Ascending aorta (tissue), 2 donors: Measurements from ENCODE around the gene TRERF1. TPM values are rescaled to one million over a fixed set of nuclear protein-coding genes. Genes with fewer than 3 reads are reported as not detected.

ENCODE experiments used
- DNase-seq, 2 donors: peaks; one replicate each; pipeline ENCODE4 v3.0.0-alpha.2; 2019; ENCODE audit warnings: low spot score in 2 of 2
- H3K27ac ChIP-seq, 2 donors: fragments of 200-600 bp; sonication (generic); one replicate each; pipeline ENCODE4 v1.5.1; 2016 to 2017; ENCODE audit warnings: mild to moderate bottlenecking in 1 of 2
- H3K27me3 ChIP-seq: fragments of 200-600 bp; sonication (generic); one replicate; pipeline ENCODE4 v1.5.1; 2017
- H3K36me3 ChIP-seq, 2 donors: fragments of 200-600 bp; sonication (generic); one replicate each; pipeline ENCODE4 v1.5.1; 2016
- H3K4me1 ChIP-seq, 2 donors: fragments of 200-600 bp; sonication (generic); one replicate each; pipeline ENCODE4 v1.5.1; 2016 to 2017; ENCODE audit warnings: mild to moderate bottlenecking in 1 of 2
- H3K4me3 ChIP-seq, 2 donors: fragments of 200-600 bp; sonication (generic); one replicate each; pipeline ENCODE4 v1.5.1; 2016 to 2017; ENCODE audit warnings: mild to moderate bottlenecking in 1 of 2
- H3K9me3 ChIP-seq, 2 donors: fragments of 200-600 bp; sonication (generic); one replicate each; pipeline ENCODE4 v1.5.1; 2016
- CTCF ChIP-seq, 3 experiments: fragments of 200-600 bp in 2 of 3; fragments of 450-650 bp in 1 of 3; sonication (generic) in 2 of 3; IDR thresholded peaks; one replicate each; pipeline ENCODE4 v1.5.1; 2016 to 2019; ENCODE audit warnings: antibody characterized with exemption in 3 of 3, mild to moderate bottlenecking in 1 of 3, moderate library complexity in 1 of 3
- intact Hi-C: fragments of 100-400 bp; cut with DNase I; formaldehyde crosslinking; loops from one replicate; pipeline ENCODE4 v1.15.1; 2023
- total RNA-seq: library from RNA; depleted of rRNA; stranded (reverse); fragments of >200 nt; gene quantifications from one replicate; pipeline ENCODE4 v1.1.0, GENCODE V29; 2016

The TRERF1 gene
- total RNA-seq, 1 donor from 2014 or later = 34.1 TPM

DNA sequence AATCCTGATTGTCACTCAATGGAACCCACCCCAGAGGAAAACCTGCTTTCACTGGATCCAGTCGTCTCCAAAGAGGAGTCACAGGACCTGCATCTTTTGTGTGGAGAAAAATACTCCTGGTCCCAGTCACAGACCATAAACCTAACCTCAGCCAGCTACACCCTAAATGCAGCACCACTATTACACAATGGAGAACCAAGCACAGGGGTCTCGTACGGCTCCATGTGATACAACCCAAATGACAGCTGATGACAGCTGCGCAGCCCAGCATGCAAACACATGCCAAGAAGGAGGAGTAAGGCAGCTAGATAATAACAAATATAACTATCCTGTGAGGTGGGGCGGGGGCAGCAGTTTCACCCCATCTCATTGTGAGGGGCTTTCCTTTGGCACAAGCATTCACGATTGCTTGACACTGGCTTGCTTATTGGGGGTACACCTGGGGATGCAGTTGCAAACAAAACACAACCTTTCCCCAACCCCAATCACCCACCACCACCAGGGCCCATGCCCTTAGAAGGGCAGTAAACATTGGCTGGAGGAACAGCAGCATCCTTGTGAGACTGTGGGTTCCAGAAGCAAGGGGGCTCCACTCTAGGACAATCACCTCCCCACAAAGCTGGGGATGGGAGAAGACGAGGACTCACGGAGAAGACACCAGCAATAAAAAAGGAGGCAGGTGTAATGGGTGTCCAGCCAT is 51.5 kb downstream of the TRERF1 start:
- TF ChIP-seq CTCF (IDR thresholded peaks at IDR 0.05) = no peak
- intact Hi-C loops = no loop called here

DNA sequence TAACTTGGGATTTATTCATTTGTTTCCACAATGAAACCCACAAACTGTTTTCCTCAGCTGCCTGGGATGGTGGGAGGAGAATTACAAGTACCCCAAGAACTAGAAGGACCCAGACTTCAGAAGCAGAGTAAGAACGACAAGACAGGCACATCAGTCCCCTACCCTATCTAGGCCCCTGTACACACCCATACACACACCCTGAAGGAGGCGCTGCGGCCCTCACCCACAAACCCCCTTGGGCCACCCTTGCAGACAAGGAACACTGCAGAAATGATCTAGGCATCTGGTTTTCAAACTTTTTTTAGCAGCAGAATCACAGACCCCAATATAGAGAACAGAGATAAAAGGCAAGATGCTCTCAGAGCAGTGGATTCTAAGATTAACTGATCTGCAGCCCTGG is 55.0 kb downstream of the TRERF1 start:
- Histone ChIP-seq H3K4me3 (no peak overlapping the region), H3K27me3 (no peaks in the 10 kb centered on the region), H3K9me3 (no peaks in the 10 kb centered on the region), H3K36me3 (no peaks in the 10 kb centered on the region), H3K27ac (no peak overlapping the region), H3K4me1 (no peaks in the 10 kb centered on the region)
- TF ChIP-seq CTCF (IDR thresholded peaks at IDR 0.05) = no peak
- intact Hi-C loops = no loop called here
- DNase-seq = no peak

More for the DNA sequence above, 51.5 kb downstream of the TRERF1 start:
- H3K27me3 ChIP-seq = no peaks in the 10 kb centered on the region
- H3K9me3 ChIP-seq = no peaks in the 10 kb centered on the region
- H3K4me3 ChIP-seq = no peak overlapping the region
- DNase-seq = no peak
- H3K27ac ChIP-seq = no peak overlapping the region
- H3K4me1 ChIP-seq = no peaks in the 10 kb centered on the region
- no peaks in the 10 kb centered on the region for H3K36me3 ChIP-seq

GRCh38 chr6:42394881-42395620 is 56.7 kb downstream of the TRERF1 start:
- Histone ChIP-seq H3K9me3 (no peaks in the 10 kb centered on the region), H3K4me1 (no peaks in the 10 kb centered on the region), H3K36me3 (no peaks in the 10 kb centered on the region), H3K4me3 (no peak overlapping the region), H3K27ac (no peak overlapping the region), H3K27me3 (no peaks in the 10 kb centered on the region)
- peak in 1 of 2 donors; percentile 12 for DNase-seq
- intact Hi-C loops = no loop called here
- no peak for TF ChIP-seq CTCF (IDR thresholded peaks at IDR 0.05)

GRCh38 chr6:42394151-42394550 is 57.6 kb downstream of the TRERF1 start:
- DNase-seq = no peak
- Histone ChIP-seq H3K4me1 (no peaks in the 10 kb centered on the region), H3K27ac (no peak overlapping the region), H3K4me3 (no peak overlapping the region), H3K27me3 (no peaks in the 10 kb centered on the region), H3K36me3 (no peaks in the 10 kb centered on the region), H3K9me3 (no peaks in the 10 kb centered on the region)
- no peak for TF ChIP-seq CTCF (IDR thresholded peaks at IDR 0.05)
- intact Hi-C loops = no loop called here

DNA sequence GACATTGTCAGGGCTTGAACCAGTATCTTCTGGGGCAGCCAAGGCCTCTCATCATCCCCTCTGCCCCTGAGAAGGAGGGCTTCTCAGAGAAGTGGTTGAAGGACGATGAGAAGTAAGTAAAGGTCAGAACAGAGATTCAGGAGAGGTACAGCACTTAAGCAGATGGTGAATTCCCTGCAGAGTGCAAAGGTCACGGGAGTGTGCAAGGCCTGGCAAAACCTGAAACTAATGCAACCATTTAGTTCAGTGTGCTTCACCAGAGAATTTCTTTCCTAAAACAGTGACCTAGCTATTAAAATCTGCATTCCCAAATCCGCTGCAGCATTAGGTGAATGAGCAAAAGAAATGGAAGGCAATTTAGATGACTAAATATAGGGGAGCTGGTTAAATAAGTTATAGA is 58.4 kb downstream of the TRERF1 start:
- TF ChIP-seq CTCF (IDR thresholded peaks at IDR 0.05) = no peak
- H3K27ac ChIP-seq = no peak overlapping the region
- H3K36me3 ChIP-seq = no peaks in the 10 kb centered on the region
- no peaks in the 10 kb centered on the region for H3K27me3 ChIP-seq
- no peaks in the 10 kb centered on the region for H3K4me1 ChIP-seq
- intact Hi-C loops = no loop called here
- no peak overlapping the region for H3K4me3 ChIP-seq
- no peaks in the 10 kb centered on the region for H3K9me3 ChIP-seq
- DNase-seq = no peak
